Middle frontal gyrus (tissue), 1 donor: Measurements from ENCODE around the gene CELF5.
"Not testable (repeated sequence)": the region's sequence is repeated elsewhere in the genome, so short reads cannot be mapped to it uniquely, and the experiment has no call there.

Experiments
- DNase-seq: peaks from one replicate; pipeline ENCODE4 v3.0.0-alpha.2; 2015; ENCODE audit warnings: low spot score; ENCODE audit errors: extremely low spot score

CELF5 gene

GRCh38 chr19:3272952-3273351 is 48.5 kb downstream of the CELF5 start:
- DNase-seq = no peak

GRCh38 chr19:3274245-3274941 is 49.9 kb downstream of the CELF5 start:
- no peak for DNase-seq

GRCh38 chr19:3274942-3275582 is 50.6 kb downstream of the CELF5 start:
- no peak for DNase-seq

GRCh38 chr19:3275583-3276340 is 51.3 kb downstream of the CELF5 start:
- DNase-seq = no peak

- no peak for DNase-seq
Measured at GRCh38 chr19:3276341-3276799, 51.9 kb downstream of the CELF5 start.

- no peak for DNase-seq
Measured at GRCh38 chr19:3277649-3278048, 53.2 kb downstream of the CELF5 start.

GRCh38 chr19:3278294-3278693 is 53.8 kb downstream of the CELF5 start:
- DNase-seq = no peak

- no peak for DNase-seq
Measured at GRCh38 chr19:3278749-3279148, 54.3 kb downstream of the CELF5 start.

- DNase-seq = no peak
Measured at GRCh38 chr19:3279306-3279705, 54.8 kb downstream of the CELF5 start.

- no peak for DNase-seq
Measured at GRCh38 chr19:3281026-3281425, 56.6 kb downstream of the CELF5 start.

- no peak for DNase-seq
Measured at GRCh38 chr19:3282155-3282554, 57.7 kb downstream of the CELF5 start.

GRCh38 chr19:3282564-3282963 is 58.1 kb downstream of the CELF5 start:
- no peak for DNase-seq

- DNase-seq = no peak
Measured at GRCh38 chr19:3283246-3283751, 58.8 kb downstream of the CELF5 start.

- no peak for DNase-seq
Measured at GRCh38 chr19:3283886-3284657, 59.6 kb downstream of the CELF5 start.

GRCh38 chr19:3284759-3285646 is 60.5 kb downstream of the CELF5 start:
- no peak for DNase-seq

GRCh38 chr19:3285647-3286176 is 61.3 kb downstream of the CELF5 start:
- DNase-seq = no peak

GRCh38 chr19:3287814-3288213 is 63.4 kb downstream of the CELF5 start:
- no peak for DNase-seq

- DNase-seq = not testable (repeated sequence)
Measured at GRCh38 chr19:3288437-3288836, 64.0 kb downstream of the CELF5 start.

GRCh38 chr19:3289971-3290569 is 65.6 kb downstream of the CELF5 start:
- DNase-seq = no peak

GRCh38 chr19:3290858-3291257 is 66.4 kb downstream of the CELF5 start:
- not testable (repeated sequence) for DNase-seq
